GM12878 (cell line): ENCODE measurements around the gene DIP2C. TPM values are rescaled to one million over a fixed set of nuclear protein-coding genes. Genes with fewer than 3 reads are reported as not detected.

Source experiments
- ATAC-seq: fragments of 200-7000 bp; cut with Tn5 transposase; 3 replicates; pipeline ENCODE4 v1.9.1; 2020; ENCODE audit warnings: mild to moderate bottlenecking, moderate library complexity
- BruUV-seq: library from RNA; stranded (reverse); fragments of 400-500 nt; replicated peaks from 2 replicates; lab custom pipeline; 2021; lab: Mats Ljungman, UMichigan
- CTCF ChIA-PET: fragments of 300-600 bp; sonication (Branson Sonifier 250); formaldehyde crosslinking; extraction: SDS; loops from one replicate; lab custom pipeline; 2021; ENCODE audit warnings: inconsistent platforms; lab: Yijun Ruan, JAX
- POLR2A ChIA-PET: fragments of 350-600 bp; formaldehyde crosslinking; extraction: SDS; loops from one replicate; lab custom pipeline; 2021; ENCODE audit warnings: inconsistent platforms; lab: Charles Lee
- RAD21 ChIA-PET: fragments of 300-600 bp; sonication (Branson Sonifier 250); formaldehyde crosslinking; loops from one replicate; lab custom pipeline; 2023; ENCODE audit warnings: antibody characterized with exemption; ENCODE audit not compliant: unreplicated experiment; lab: Charles Lee
- SMC1A ChIA-PET: fragments of 300-600 bp; sonication (Branson Sonifier 250); formaldehyde crosslinking; loops from one replicate; lab custom pipeline; 2023; ENCODE audit not compliant: unreplicated experiment, uncharacterized antibody; lab: Charles Lee
- DNase-seq: peaks from one replicate; pipeline ENCODE4 v3.0.0-alpha.2; 2011; ENCODE audit warnings: low read depth, low spot score
- FAIRE-seq: peaks from 3 replicates; lab custom pipeline; 2011; peaks lifted over from hg19 to GRCh38; lab: Jason Lieb, UNC
- H2AFZ ChIP-seq: 2 replicates; pipeline ENCODE4 v1.6.0; 2011; ENCODE audit warnings: low read depth, low read length, control low read depth; ENCODE audit not compliant: control insufficient read depth
- H3K27ac ChIP-seq: 2 replicates; pipeline ENCODE4 v1.5.1; 2011; ENCODE audit warnings: control low read depth; ENCODE audit not compliant: control insufficient read depth, insufficient read depth
- H3K27me3 ChIP-seq, 2 experiments: replicated peaks in 1 of 2; 2 replicates each; pipeline versions ENCODE4 v1.6.0 to v1.6.1; 2011; ENCODE audit warnings: low read length in 1 of 2; ENCODE audit not compliant: control insufficient read depth in 2 of 2, insufficient read depth in 2 of 2
- H3K36me3 ChIP-seq, 2 experiments: 2 replicates each; pipeline ENCODE4 v1.5.1; 2011; ENCODE audit warnings: low read length in 1 of 2; ENCODE audit not compliant: control insufficient read depth in 2 of 2, insufficient read depth in 2 of 2
- H3K4me1 ChIP-seq: 2 replicates; pipeline ENCODE4 v1.6.1; 2011; ENCODE audit warnings: mild to moderate bottlenecking, low read length, moderate library complexity, mixed read lengths; ENCODE audit not compliant: control insufficient read depth, insufficient read depth
- H3K4me2 ChIP-seq: 2 replicates; pipeline ENCODE4 v1.6.0; 2011; ENCODE audit warnings: control low read depth; ENCODE audit not compliant: control insufficient read depth, insufficient read depth
- H3K4me3 ChIP-seq: fragments of 200-600 bp; sonication (generic); 2 replicates; pipeline ENCODE4 v1.5.1; 2016
- H3K79me2 ChIP-seq: 2 replicates; pipeline ENCODE4 v1.6.0; 2011; ENCODE audit warnings: low read length; ENCODE audit not compliant: control insufficient read depth, insufficient read depth
- H3K9ac ChIP-seq: 2 replicates; pipeline ENCODE4 v1.8.0; 2011; ENCODE audit warnings: low read length, control low read depth, mixed read lengths; ENCODE audit not compliant: control insufficient read depth, insufficient read depth
- H3K9me3 ChIP-seq: replicated peaks from 3 replicates; pipeline ENCODE4 v1.5.1; 2011; ENCODE audit warnings: mild to moderate bottlenecking, low read length; ENCODE audit not compliant: control insufficient read depth, insufficient read depth
- H4K20me1 ChIP-seq: 2 replicates; pipeline ENCODE4 v1.6.0; 2011; ENCODE audit not compliant: control insufficient read depth, insufficient read depth
- HDAC2 ChIP-seq: fragments of 200-600 bp; sonication (generic); IDR thresholded peaks from 2 replicates; pipeline ENCODE4 v1.6.1; 2017
- NKRF ChIP-seq: fragments of 450-650 bp; conservative IDR thresholded peaks from 2 replicates; pipeline ENCODE4 v1.6.1; 2017; ENCODE audit warnings: mild to moderate bottlenecking, moderate library complexity
- SMAD1 ChIP-seq: fragments of 450-650 bp; IDR thresholded peaks from 2 replicates; pipeline ENCODE4 v1.6.1; 2018; ENCODE audit warnings: mild to moderate bottlenecking, low read depth; ENCODE audit not compliant: partially characterized antibody
- WRNIP1 ChIP-seq: IDR thresholded peaks from 2 replicates; pipeline ENCODE4 v1.6.1; 2011; ENCODE audit warnings: low read depth, low read length, improper control_type of control experiment, borderline replicate concordance
- WGBS: methylation state at CpG from one replicate; pipeline ENCODE4 v1.1.6; 2016; ENCODE audit warnings: low lambda C conversion rate; ENCODE audit not compliant: insufficient replicate concordance, insufficient coverage; ENCODE audit errors: missing lambda C conversion rate; 5-methylcytosine and 5-hydroxymethylcytosine counted together
- in situ Hi-C: fragments of 300-500 bp; cut with MboI; formaldehyde crosslinking; loops from 9 replicates; pipeline ENCODE4 v1.14.3; 2018; ENCODE audit warnings: mixed read lengths
- intact Hi-C: fragments of 100-400 bp; cut with micrococcal nuclease; formaldehyde crosslinking; loops from one replicate; pipeline ENCODE4 v1.14.2; 2022; ENCODE audit not compliant: unreplicated experiment
- polyA plus RNA-seq, 11 experiments: library from polyadenylated mRNA; depleted of rRNA in 4 of 11; unstranded in 6 of 11; stranded (reverse) in 5 of 11; fragments of >200 nt; fragmentation: Nextera tagmentation in 4 of 11; fragmentation: Illumina TruSeq in 1 of 11; extraction: Ambion mirVana in 4 of 11; extraction: Trizol in 1 of 11; gene quantifications; 1 replicate in 1 of 11; 2 replicates in 10 of 11; pipeline versions ENCODE4 v1.2.1 to v1.2.3, GENCODE V29; 2011 to 2016; ENCODE audit warnings: inconsistent platforms in 2 of 11, missing spikeins in 2 of 11, low read depth in 1 of 11
- total RNA-seq, 4 experiments: library from RNA; depleted of rRNA in 3 of 4; stranded (reverse); fragments of >200 nt in 3 of 4; fragmentation: Illumina TruSeq in 1 of 4; extraction: Trizol in 1 of 4; gene quantifications; 2 replicates each; pipeline versions ENCODE4 v1.2.1 to v1.2.3, GENCODE V29; 2013 to 2021

DIP2C gene
- total and polyA plus RNA-seq, 10 of the 15 experiments (the other 5 are each of a cell fraction or from before 2014, with no cell fraction given) = 0.01 to 0.10 (median 0.06) TPM

DNA sequence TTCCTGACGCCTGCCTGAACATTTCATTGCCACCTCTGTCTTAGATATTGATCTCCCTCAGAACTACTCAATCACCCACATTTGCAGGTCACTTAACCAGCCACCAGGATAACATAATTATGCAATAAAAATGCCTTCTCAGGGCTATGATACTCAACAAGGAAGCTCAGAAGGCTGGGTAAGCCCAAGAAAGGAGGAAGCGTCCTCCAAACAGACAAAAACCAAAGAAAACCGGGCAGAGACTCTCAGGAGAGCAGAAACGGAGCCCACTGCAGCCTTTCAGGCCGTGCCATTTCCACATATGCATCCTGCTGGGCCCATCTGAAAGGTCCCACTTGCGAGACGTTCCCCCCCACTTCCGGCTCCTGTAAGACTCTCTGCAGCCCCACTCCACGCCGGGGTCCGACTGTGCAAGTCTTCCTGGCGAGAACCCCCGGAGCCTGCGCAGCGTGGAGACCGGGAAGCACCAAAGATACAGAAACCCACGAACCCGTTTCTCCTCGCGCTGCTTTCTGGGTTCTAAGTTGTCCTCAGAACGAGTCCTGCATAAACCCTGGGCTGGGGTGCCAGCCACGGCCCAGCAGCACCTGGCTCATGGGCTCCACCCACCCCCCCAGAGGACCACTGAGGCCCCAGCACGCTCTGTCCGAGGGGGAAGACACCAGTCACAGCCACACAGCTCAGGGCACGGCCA is 83.7 kb downstream of the DIP2C start:
- POLR2A ChIA-PET = no interaction called here
- BruUV-seq = no TSS peak
- Histone ChIP-seq H3K9ac (no peak overlapping the region), H3K36me3 (no peaks in the 10 kb centered on the region), H2AFZ (no peak overlapping the region), H3K4me3 (no peak overlapping the region), H3K27ac (no peak overlapping the region), H3K79me2 (no peaks in the 10 kb centered on the region), H3K4me1 (no peaks in the 10 kb centered on the region), H3K4me2 (no peak overlapping the region), H3K9me3 (no peaks in the 10 kb centered on the region), H4K20me1 (no peaks in the 10 kb centered on the region), H3K27me3 (peaks cover 0 to 3% of the 10 kb centered on the region in 2 experiments; a peak in 2 of 4 replicates)
- 58% methylated on average over 22 of the region's 25 CpGs for WGBS
- SMC1A ChIA-PET = no interaction called here
- in situ Hi-C loops (no loop called here), intact Hi-C loops (no loop called here)
- CTCF ChIA-PET = no interaction called here
- FAIRE-seq = no peak
- ATAC-seq = no peak
- TF ChIP-seq HDAC2 (no peak), NKRF (no peak), SMAD1 (no peak), WRNIP1 (no peak)
- RAD21 ChIA-PET = no interaction called here
- DNase-seq = no peak
